GM12875 (cell line): ENCODE results near the gene UNC93B1.

ENCODE experiments used
- H3K4me3 ChIP-seq: one replicate; pipeline ENCODE4 v1.5.1; 2011; ENCODE audit warnings: low read depth, low read length, control low read depth
- CTCF ChIP-seq: IDR thresholded peaks from 2 replicates; pipeline ENCODE4 v1.5.1; 2011; ENCODE audit warnings: low read depth, mild to moderate bottlenecking, control low read depth, inconsistent platforms, low read length, moderate library complexity, borderline replicate concordance; ENCODE audit not compliant: insufficient read depth

Gene UNC93B1

GRCh38 chr11:68006606-68007166, 2.8 kb upstream of the UNC93B1 start:
- no peak overlapping the region for H3K4me3 ChIP-seq

GRCh38 chr11:68004551-68005335, 846 bp upstream of the UNC93B1 start:
- H3K4me3 ChIP-seq = peak overlapping the region; percentile 80
- no peak for TF ChIP-seq CTCF

More at GRCh38 chr11:68006606-68007166, 2.8 kb upstream of the UNC93B1 start:
- no peak for TF ChIP-seq CTCF

GRCh38 chr11:68002938-68003845, 705 bp downstream of the UNC93B1 start:
- no peak for TF ChIP-seq CTCF
- peak overlapping the region; percentile 80 for H3K4me3 ChIP-seq

- H3K4me3 ChIP-seq = peak overlapping the region; percentile 80
- no peak for TF ChIP-seq CTCF
Observed at GRCh38 chr11:68002575-68002937, 1.3 kb downstream of the UNC93B1 start.

GRCh38 chr11:67999704-68000103, 4.2 kb downstream of the UNC93B1 start:
- no peak for TF ChIP-seq CTCF
- H3K4me3 ChIP-seq = no peak overlapping the region

GRCh38 chr11:67999201-67999629, 4.7 kb downstream of the UNC93B1 start:
- TF ChIP-seq CTCF = no peak
- H3K4me3 ChIP-seq = no peak overlapping the region
